WERI-Rb-1 (cell line): ENCODE results near the gene FBXW5.

Source experiments
- DNase-seq: peaks from one replicate; pipeline ENCODE4 v3.0.0-alpha.2; 2020
- H3K27ac ChIP-seq: fragments of 250-450 bp; sonication (Bioruptor Pico); 2 replicates; pipeline ENCODE4 v1.5.1; 2020; ENCODE audit warnings: mild to moderate bottlenecking, moderate library complexity
- H3K27me3 ChIP-seq: fragments of 250-450 bp; sonication (Bioruptor Pico); 2 replicates; pipeline ENCODE4 v1.5.1; 2021; ENCODE audit warnings: mild to moderate bottlenecking, low read depth, moderate library complexity; ENCODE audit not compliant: insufficient read depth, severe bottlenecking
- H3K36me3 ChIP-seq: fragments of 250-450 bp; sonication (Bioruptor Pico); 2 replicates; pipeline ENCODE4 v1.5.1; 2020; ENCODE audit warnings: mild to moderate bottlenecking, moderate library complexity
- H3K4me3 ChIP-seq: 2 replicates; pipeline ENCODE4 v1.5.1; 2011; ENCODE audit warnings: low read depth, mild to moderate bottlenecking, control low read depth, low read length
- H3K9me3 ChIP-seq: fragments of 250-450 bp; sonication (Bioruptor Pico); 2 replicates; pipeline ENCODE4 v1.5.1; 2021; ENCODE audit warnings: mild to moderate bottlenecking, moderate library complexity; ENCODE audit not compliant: severe bottlenecking
- TF ChIP-seq, protein P1 (sequence below): IDR thresholded peaks from 2 replicates; pipeline ENCODE4 v1.5.1; 2011; ENCODE audit warnings: low read depth, mild to moderate bottlenecking, control low read depth, inconsistent platforms, low read length

Gene FBXW5

DNA sequence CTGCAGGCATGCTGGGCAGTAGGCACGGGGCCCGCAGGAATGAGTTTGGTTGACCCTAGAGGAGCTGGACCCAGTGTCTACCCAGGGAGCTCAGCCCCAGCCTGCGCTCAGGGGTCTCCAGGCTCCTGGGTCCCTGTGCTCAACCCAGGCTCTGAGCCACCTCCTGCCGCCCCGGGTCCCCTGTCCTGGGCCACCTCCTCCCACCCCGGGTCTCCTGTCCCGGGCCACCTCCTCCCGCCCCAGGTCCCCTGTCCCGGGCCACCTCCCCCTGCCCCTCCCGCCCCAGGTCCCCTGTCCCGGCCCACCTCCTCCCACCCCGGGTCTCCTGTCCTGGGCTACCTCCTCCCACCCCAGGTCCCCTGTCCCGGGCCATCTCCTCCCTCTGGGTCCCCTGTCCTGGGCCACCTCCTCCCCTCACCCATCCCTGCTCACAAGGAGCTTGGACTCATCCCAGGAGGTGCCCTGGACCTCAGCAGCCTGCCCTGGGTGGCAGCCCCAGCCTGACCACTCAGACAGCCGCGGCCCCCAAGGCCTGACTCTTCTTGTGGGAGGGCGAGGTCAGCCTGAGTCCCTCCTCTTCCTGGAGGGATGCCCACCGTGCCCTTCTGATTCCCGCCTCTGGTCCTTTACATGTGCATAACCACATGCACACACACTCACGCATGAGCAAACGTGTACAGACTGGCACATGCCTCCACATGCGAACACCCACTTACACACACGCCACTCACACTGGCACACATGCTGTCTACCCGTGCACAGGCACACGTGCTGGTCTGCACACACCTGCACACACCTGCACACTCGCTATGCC is 9.9 kb upstream of the FBXW5 start:
- TF ChIP-seq, protein P1, sequence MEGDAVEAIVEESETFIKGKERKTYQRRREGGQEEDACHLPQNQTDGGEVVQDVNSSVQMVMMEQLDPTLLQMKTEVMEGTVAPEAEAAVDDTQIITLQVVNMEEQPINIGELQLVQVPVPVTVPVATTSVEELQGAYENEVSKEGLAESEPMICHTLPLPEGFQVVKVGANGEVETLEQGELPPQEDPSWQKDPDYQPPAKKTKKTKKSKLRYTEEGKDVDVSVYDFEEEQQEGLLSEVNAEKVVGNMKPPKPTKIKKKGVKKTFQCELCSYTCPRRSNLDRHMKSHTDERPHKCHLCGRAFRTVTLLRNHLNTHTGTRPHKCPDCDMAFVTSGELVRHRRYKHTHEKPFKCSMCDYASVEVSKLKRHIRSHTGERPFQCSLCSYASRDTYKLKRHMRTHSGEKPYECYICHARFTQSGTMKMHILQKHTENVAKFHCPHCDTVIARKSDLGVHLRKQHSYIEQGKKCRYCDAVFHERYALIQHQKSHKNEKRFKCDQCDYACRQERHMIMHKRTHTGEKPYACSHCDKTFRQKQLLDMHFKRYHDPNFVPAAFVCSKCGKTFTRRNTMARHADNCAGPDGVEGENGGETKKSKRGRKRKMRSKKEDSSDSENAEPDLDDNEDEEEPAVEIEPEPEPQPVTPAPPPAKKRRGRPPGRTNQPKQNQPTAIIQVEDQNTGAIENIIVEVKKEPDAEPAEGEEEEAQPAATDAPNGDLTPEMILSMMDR = no peak
- DNase-seq = no peak
- no peak overlapping the region for H3K27ac ChIP-seq
- no peaks in the 10 kb centered on the region for H3K27me3 ChIP-seq
- H3K36me3 ChIP-seq = no peaks in the 10 kb centered on the region
- H3K4me3 ChIP-seq = no peak overlapping the region
- H3K9me3 ChIP-seq = no peaks in the 10 kb centered on the region

DNA sequence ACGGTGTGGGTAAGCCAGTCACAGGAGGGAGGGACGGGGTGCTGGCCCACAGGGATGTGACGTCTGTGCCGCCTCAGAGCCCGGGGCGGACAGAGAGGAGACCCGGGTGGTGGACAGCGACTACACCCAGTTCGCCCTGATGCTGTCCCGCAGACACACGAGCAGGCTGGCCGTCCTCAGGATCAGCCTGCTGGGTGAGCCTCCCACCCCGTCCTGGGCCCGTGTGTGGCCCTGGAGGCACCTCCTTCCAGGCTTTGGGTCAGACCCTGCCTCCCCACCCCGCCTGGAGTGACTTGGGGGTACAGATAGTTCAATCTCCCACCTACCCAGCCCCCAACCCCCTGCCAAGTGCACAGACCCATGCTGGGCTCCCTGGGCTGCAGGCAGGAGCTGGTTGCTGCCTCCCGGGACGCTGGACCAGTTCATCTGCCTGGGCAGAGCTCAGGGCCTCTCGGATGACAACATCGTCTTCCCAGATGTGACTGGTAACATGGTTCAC is 9.3 kb upstream of the FBXW5 start:
- TF ChIP-seq, protein P1 = no peak
- Histone ChIP-seq H3K27me3 (no peaks in the 10 kb centered on the region), H3K27ac (no peak overlapping the region), H3K36me3 (no peaks in the 10 kb centered on the region), H3K9me3 (no peaks in the 10 kb centered on the region), H3K4me3 (no peak overlapping the region)
- DNase-seq = no peak

- TF ChIP-seq, protein P1 = no peak
- Histone ChIP-seq H3K9me3 (no peaks in the 10 kb centered on the region), H3K36me3 (no peaks in the 10 kb centered on the region), H3K4me3 (no peak overlapping the region), H3K27me3 (no peaks in the 10 kb centered on the region), H3K27ac (no peak overlapping the region)
- DNase-seq = no peak
Measured at GRCh38 chr9:136952876-136953770, 8.6 kb upstream of the FBXW5 start.

DNA sequence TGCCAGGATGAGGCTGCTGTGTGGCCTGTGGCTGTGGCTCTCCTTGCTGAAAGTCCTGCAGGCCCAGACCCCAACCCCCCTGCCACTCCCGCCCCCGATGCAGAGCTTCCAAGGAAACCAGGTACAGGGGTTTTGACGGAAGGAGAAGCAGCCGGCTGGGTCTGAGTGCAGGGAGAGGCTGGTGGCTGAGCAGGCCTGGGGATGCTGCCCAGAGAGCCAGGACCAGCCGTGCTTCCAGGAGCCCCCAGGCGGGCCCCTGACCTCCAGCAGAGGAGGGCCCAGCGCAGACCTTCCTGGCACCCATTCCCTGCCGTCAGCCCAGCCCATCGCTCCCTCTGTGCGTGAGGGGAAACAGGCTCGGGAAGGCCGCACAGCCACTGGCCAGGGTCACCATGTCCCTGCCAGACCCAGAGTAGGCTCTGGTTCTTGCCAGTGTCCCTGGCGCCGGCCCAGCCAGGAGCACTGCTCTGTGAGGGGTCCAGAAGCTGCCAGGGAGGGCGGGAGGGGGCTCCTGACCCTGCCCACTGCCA is 7.8 kb upstream of the FBXW5 start:
- H3K27me3 ChIP-seq = no peaks in the 10 kb centered on the region
- DNase-seq = no peak
- H3K4me3 ChIP-seq = no peak overlapping the region
- no peaks in the 10 kb centered on the region for H3K9me3 ChIP-seq
- TF ChIP-seq, protein P1 = no peak
- H3K27ac ChIP-seq = no peak overlapping the region
- no peaks in the 10 kb centered on the region for H3K36me3 ChIP-seq

GRCh38 chr9:136951541-136952320 is 7.2 kb upstream of the FBXW5 start, which contains the start of gene LCN12:
Gene LCN12, plus strand, starts transcription at chr9:136952273. Its CDS starts 55 bp downstream, at chr9:136952328.
- Histone ChIP-seq H3K4me3 (no peak within 1 kb of the TSS), H3K9me3 (no peaks in the 10 kb centered on the region), H3K27ac (no peak within 1 kb of the TSS), H3K27me3 (no peaks in the 10 kb centered on the region), H3K36me3 (no peaks in the 10 kb centered on the region)
- no peak for DNase-seq
- TF ChIP-seq, protein P1 = no peak
